ENCODE data around the gene TMC4.

The TMC4 gene

DNA sequence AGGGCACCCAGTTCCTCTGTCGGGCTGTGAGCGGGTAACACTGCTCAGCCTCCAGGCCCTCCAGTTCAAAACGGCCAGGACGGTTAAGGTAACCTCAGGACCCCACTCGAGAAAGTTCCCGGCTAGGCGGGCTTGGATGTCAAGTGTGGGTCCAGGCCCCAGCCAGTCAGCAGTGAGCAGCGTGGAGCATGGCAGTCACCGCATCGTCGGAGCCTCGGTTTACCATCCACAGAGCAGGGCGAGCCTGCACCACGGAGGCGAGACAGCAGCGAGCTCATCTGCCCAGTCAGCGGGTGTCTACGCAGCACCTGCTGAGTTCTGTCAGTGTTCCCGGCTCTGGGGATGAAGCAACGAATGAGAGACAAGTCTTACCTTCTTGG lies 43.4 kb downstream of the TMC4 start:
- DNase-seq = no peak

DNA sequence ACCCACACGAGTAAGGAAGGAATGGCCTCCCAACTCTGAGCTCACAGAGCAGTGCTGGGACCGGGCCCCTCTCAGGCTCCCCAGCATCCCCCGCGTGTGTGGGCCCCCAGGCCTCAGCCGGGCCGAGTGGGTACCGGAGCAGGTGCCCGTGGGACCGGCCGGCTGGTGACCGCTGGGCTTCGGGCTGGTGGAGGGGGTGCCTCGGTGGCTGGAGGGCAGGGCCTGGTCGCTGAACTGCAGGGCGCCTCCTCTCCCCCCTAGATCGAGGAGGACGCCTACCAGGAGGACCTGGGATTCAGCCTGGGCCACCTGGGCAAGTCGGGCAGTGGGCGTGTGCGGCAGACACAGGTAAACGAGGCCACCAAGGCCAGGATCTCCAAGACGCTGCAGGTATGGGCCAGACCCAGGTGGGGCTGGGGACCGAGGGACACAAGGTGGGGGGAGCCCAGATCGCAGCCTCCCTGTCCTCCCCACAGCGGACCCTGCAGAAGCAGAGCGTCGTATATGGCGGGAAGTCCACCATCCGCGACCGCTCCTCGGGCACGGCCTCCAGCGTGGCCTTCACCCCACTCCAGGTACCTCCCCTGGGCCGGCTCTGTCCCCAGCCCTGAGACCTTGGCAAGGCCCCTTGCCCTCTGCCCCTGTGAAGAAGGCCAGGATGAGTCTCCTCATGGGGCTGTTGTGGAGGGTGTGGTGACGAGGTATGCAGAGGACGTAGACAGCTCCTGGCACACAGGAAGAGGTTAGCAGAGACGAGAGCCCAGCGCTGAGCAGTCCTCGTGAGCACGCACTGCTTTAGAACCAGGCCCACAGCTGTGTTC lies 44.0 kb downstream of the TMC4 start:
- no peak for DNase-seq

DNA sequence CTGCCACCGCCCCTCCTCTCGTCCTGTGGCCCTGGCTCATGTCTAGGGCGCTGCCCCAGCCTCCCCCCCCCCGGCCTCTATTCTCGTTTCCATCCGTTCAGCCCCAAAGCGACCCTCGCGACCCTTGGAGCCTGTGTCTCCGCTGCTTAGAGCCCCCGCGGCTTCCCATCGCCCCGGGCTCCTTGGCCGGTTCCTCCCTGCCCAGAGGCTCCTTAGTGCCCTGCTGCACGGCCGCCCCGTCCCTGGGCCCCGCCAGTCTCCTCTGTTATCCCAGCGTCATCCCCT lies 44.6 kb downstream of the TMC4 start:
- DNase-seq = no peak

DNA sequence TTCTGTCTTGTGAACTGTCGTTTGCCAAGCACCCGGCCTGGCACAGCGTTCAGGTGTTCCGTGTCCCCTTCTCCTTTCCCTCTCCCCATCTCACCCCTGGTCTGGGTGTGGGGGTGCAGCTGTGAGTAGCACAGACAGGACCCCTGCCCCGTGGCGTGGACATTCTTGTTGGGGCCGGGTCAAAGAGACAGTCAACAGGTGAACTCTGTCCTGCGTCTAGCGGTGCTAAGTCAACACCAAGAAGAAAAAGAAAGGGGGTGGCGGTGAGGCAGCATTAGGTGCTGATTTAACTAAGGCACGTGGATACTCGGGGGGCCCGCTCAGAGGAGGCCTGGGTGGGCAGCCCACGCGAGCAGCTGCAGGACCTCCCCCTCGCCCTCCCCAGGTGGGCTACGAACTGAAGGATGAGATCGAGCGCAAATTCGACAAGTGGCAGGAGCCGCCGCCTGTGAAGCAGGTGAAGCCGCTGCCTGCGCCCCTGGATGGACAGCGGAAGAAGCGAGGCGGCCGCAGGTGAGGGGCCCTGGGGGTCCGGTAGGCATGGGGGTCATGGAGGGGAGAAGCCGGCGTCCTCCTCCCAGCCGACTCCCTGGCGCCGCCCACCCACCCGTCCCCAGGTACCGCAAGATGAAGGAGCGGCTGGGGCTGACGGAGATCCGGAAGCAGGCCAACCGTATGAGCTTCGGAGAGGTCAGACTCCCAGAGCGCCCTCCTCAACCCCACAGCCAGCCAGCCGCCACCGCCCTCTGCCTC lies 45.1 kb downstream of the TMC4 start:
- no peak for DNase-seq

DNA sequence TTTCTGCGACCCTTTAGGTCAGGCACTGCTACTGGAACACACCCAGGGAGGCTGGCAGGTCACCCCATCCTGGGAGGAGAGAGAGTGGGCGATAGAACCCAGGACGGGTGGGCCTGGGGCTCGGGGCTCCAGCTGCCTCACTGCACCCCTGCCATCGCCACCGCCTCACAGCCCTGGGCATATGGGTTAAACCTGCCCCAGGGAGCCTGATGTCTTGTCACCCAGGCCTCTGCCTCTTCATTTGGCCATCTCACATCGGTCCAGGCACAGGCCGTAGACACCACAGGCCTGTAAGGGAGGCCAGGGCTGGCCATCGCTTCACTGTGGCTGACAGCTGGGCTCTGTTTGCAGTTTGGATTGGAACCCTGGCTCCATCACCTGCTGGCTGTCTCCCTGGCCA lies 47.2 kb downstream of the TMC4 start:
- no peak for DNase-seq

DNA sequence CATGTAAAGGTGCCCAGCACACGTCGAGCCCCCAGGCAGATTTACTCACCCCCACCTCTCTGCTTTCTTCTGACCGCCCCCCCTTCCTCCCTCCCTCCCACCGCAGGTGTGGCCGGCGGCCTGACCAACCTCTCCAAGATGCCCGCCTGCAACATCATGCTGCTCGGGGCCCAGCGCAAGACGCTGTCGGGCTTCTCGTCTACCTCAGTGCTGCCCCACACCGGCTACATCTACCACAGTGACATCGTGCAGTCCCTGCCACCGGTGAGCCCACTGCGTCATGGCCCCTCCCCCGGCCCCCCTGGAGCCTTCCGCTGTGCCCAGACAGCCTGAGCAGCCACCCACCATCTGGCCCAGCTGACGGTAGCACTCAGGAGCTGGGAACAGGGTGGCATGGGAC lies 48.6 kb downstream of the TMC4 start:
- DNase-seq = no peak

DNA sequence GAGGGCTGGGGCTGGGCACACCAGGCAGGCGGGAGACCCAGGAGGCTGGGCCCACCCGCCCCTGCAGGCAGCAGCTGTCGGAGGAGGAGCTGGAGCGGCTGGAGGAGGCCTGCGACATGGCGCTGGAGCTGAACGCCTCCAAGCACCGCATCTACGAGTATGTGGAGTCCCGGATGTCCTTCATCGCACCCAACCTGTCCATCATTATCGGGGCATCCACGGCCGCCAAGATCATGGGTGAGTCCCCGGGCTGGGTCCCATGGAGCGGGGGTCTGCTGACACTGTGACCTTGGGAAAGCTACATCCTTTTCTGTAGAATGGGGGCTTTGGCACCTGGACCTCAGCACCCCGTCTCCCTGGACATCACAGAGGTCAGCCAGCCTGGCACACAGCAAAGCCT lies 49.3 kb downstream of the TMC4 start:
- DNase-seq = no peak

DNA sequence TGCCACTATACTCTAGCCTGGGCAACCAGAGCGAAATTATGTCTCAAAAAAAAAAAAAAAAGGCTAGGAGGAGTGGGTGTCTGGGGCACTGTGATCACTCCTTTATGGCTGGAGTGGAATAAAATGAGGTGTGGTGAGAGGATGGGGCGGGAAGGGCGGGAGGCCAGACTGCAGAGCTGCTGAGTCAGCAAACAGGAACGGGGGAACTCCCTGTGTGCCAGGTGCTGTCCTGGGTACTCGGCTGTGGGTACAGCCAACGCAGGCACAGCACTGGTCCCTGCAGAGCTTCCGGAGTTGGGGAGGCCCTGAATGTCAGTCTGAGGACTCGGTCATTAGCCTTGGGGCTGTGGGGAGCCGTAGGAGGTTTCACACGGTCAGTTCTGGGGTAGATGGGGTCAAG lies 51.7 kb downstream of the TMC4 start:
- no peak for DNase-seq

DNA sequence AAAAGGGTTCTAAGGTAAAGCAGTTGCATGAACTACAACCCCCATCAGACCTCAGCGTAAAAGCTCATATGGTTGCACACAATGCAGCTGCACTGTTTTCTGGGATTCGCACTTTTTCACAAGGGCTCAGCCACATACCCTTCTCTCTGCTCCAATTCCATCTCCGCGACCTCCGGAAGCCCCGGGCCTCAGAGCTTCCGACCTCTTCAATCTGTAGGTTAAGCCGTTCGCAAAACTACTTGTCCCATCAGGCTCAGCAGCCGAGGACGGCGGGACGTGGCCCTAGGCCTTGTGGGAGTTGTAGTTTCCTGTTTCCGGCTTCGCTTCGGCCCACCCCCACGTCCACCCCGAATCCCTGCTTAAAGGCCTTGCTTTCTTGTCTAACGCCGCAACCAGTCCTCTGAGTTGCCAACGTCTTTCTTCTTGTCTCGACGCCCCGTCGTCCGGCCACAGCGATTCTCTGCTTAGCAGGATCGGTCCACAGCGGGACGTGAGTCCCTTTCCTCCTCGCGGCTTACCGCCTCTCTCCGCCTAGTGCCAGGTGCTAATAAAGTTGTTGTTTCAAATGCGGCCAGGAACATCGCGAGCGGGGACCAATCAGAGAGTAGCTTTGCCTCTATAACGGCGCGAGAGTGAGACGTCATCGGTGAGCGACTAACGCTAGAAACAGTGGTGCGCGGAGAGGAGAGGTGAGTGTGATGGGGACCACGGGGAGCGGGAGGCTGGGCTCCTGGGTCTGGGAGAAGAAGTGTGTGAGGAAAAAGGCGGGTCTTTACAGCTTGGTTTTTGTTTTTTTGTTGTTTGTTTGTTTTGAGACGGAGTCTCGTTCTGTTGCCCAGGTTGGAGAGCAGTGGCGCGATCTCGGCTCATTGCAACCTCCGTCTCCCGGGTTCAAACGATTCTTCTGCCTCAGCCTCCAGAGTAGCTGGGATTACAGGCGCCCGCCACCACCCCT lies 57.6 kb downstream of the TMC4 start, which contains the start of the genes PRPF31 and TFPT:
Gene PRPF31, plus strand, starts transcription at position 646 of the 955 bp plus-strand sequence. CDS start 2,525 bp downstream, outside the sequence.
Gene TFPT, minus strand, starts transcription at position 549 of the 955 bp plus-strand sequence. Its CDS starts 388 bp downstream, at position 161.
- DNase-seq = peak; percentile 97 to 100 (median 99)

DNA sequence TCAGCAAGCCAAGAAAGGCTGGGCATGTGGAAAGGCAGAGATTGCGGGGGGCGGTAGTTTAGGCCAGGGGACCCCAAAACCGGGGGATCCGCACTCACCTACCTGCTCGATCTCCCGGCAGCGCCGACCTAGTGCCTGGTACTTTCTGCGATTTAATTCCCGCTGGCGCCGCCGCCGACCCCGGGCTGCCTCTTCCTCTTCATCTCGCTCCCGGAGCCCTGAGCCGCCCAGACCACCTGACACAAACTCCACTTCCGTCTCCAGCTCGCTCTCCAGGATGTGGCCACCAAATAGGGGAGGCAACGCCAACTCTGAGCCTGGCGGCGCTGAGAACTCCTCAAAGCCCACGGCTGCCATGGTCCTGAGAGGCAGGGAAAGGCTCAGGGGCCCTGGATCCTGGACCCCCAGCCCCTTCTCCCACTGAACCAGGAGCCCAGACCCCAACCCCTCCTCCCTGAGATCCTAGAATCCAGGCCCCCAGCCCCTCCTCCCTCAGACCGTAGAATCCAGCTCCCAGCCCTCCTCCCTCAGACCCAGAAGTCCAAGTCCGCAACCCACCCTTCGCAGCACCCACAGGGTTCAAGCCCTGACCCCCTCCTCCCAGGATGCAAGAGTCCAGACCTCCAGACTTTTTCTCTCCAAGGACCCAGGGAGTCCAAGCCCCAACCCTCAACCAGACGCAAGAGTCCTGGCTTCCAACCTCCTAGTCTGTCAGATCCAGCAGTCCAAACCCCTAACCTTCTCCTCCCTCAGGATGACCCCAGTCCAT lies 58.4 kb downstream of the TMC4 start:
- peak; percentile 58 to 76 (median 63) for DNase-seq

Measured in suppressor macrophage treated with lipopolysaccharide for 1 hour (primary cell).